H9 (cell line): ENCODE results near the gene RASSF3. TPM values are rescaled to one million over a fixed set of nuclear protein-coding genes. Genes with fewer than 3 reads are reported as not detected.

Source experiments
- DNase-seq: peaks from one replicate; pipeline ENCODE4 v3.0.0-alpha.2; 2017
- H2AFZ ChIP-seq: one replicate; pipeline ENCODE4 v1.6.1; 2013; ENCODE audit warnings: mild to moderate bottlenecking, low read length, control low read depth, moderate library complexity
- H2AK5ac ChIP-seq: 2 replicates; pipeline ENCODE4 v1.6.1; 2013; ENCODE audit warnings: low read length, control low read depth, mixed read lengths; ENCODE audit not compliant: insufficient read length
- H2BK120ac ChIP-seq: one replicate; pipeline ENCODE4 v1.6.1; 2013; ENCODE audit warnings: low read depth, mild to moderate bottlenecking, low read length, control low read depth, inconsistent platforms; ENCODE audit not compliant: poor library complexity, severe bottlenecking
- H2BK12ac ChIP-seq: 2 replicates; pipeline ENCODE4 v1.6.1; 2013; ENCODE audit warnings: low read length, control low read depth, mixed read lengths, low read depth; ENCODE audit not compliant: insufficient read length
- H2BK15ac ChIP-seq: 2 replicates; pipeline ENCODE4 v1.6.1; 2013; ENCODE audit warnings: low read depth, low read length, control low read depth
- H2BK20ac ChIP-seq: one replicate; pipeline ENCODE4 v1.6.1; 2013; ENCODE audit warnings: low read depth, mild to moderate bottlenecking, low read length, control low read depth, inconsistent platforms; ENCODE audit not compliant: poor library complexity, severe bottlenecking
- H2BK5ac ChIP-seq: 2 replicates; pipeline ENCODE4 v1.6.1; 2013; ENCODE audit warnings: low read length, control low read depth, mixed read lengths; ENCODE audit not compliant: insufficient read length
- H3K14ac ChIP-seq: 2 replicates; pipeline ENCODE4 v1.6.1; 2013; ENCODE audit warnings: low read length, control low read depth; ENCODE audit not compliant: insufficient read depth
- H3K18ac ChIP-seq: 2 replicates; pipeline ENCODE4 v1.6.1; 2013; ENCODE audit warnings: low read depth, mild to moderate bottlenecking, mixed read lengths, low read length, control low read depth; ENCODE audit not compliant: insufficient read length
- H3K23ac ChIP-seq: 2 replicates; pipeline ENCODE4 v1.6.1; 2013; ENCODE audit warnings: low read length, control low read depth, mixed read lengths, low read depth; ENCODE audit not compliant: insufficient read length
- H3K23me2 ChIP-seq: 2 replicates; pipeline ENCODE4 v1.6.1; 2013; ENCODE audit warnings: low read depth, mild to moderate bottlenecking, mixed read lengths, low read length, control low read depth; ENCODE audit not compliant: insufficient read length, poor library complexity, severe bottlenecking
- H3K27ac ChIP-seq: 2 replicates; pipeline ENCODE4 v1.5.1; 2013; ENCODE audit warnings: low read length, control low read depth, mixed read lengths, low read depth; ENCODE audit not compliant: insufficient read length
- H3K27me3 ChIP-seq: 2 replicates; pipeline ENCODE4 v1.6.1; 2013; ENCODE audit warnings: low read length, control low read depth, inconsistent platforms; ENCODE audit not compliant: insufficient read depth
- H3K4ac ChIP-seq: 2 replicates; pipeline ENCODE4 v1.6.1; 2013; ENCODE audit warnings: low read depth, mild to moderate bottlenecking, control low read depth, inconsistent platforms, low read length, moderate library complexity
- H3K4me1 ChIP-seq: 2 replicates; pipeline ENCODE4 v1.6.1; 2013; ENCODE audit warnings: low read length, control low read depth, inconsistent platforms; ENCODE audit not compliant: insufficient read depth
- H3K4me2 ChIP-seq: 2 replicates; pipeline ENCODE4 v1.6.1; 2013; ENCODE audit warnings: low read length, control low read depth, mixed read lengths; ENCODE audit not compliant: insufficient read length, insufficient read depth
- H3K56ac ChIP-seq: 2 replicates; pipeline ENCODE4 v1.6.1; 2013; ENCODE audit warnings: low read depth, mild to moderate bottlenecking, mixed read lengths, low read length, control low read depth; ENCODE audit not compliant: insufficient read length
- H3K79me1 ChIP-seq: 2 replicates; pipeline ENCODE4 v1.6.1; 2013; ENCODE audit warnings: low read depth, mild to moderate bottlenecking, moderate library complexity, low read length, control low read depth, inconsistent platforms; ENCODE audit not compliant: insufficient read depth, poor library complexity, severe bottlenecking
- H3K79me2 ChIP-seq: 2 replicates; pipeline ENCODE4 v1.6.1; 2013; ENCODE audit warnings: low read length, control low read depth, inconsistent platforms; ENCODE audit not compliant: insufficient read depth
- H3K9ac ChIP-seq: 2 replicates; pipeline ENCODE4 v1.6.1; 2013; ENCODE audit warnings: low read length, control low read depth, mixed read lengths; ENCODE audit not compliant: insufficient read length; ENCODE audit errors: extremely low read depth
- H3K9me3 ChIP-seq: one replicate; pipeline ENCODE4 v1.6.1; 2013; ENCODE audit warnings: low read depth, low read length, inconsistent platforms; ENCODE audit not compliant: control insufficient read depth
- H3T11ph ChIP-seq: one replicate; pipeline ENCODE4 v1.6.1; 2013; ENCODE audit warnings: mild to moderate bottlenecking, low read length, control low read depth, inconsistent platforms
- H4K20me1 ChIP-seq: one replicate; pipeline ENCODE4 v1.6.1; 2013; ENCODE audit not compliant: control insufficient read depth, insufficient read length, insufficient read depth
- H4K5ac ChIP-seq: 2 replicates; pipeline ENCODE4 v1.6.1; 2013; ENCODE audit warnings: low read depth, mild to moderate bottlenecking, mixed read lengths, low read length, control low read depth; ENCODE audit not compliant: insufficient read length
- H4K8ac ChIP-seq: replicated peaks from 2 replicates; pipeline ENCODE4 v1.6.1; 2013; ENCODE audit warnings: low read length, control low read depth, mixed read lengths, low read depth; ENCODE audit not compliant: insufficient read length
- H4K91ac ChIP-seq: 2 replicates; pipeline ENCODE4 v1.6.1; 2013; ENCODE audit warnings: low read depth, mild to moderate bottlenecking, moderate library complexity, mixed read lengths, low read length, control low read depth; ENCODE audit not compliant: insufficient read length
- H3K27ac Mint-ChIP-seq, 3 experiments: 2 replicates in 2 of 3; 3 replicates in 1 of 3; pipeline ENCODE4 v1.8.0; 2020 to 2021; ENCODE audit warnings: mixed read lengths in 3 of 3, mild to moderate bottlenecking in 1 of 3, moderate library complexity in 1 of 3
- H3K27me3 Mint-ChIP-seq: 2 replicates; pipeline ENCODE4 v1.8.0; 2021; ENCODE audit warnings: low read depth, mild to moderate bottlenecking, moderate library complexity, mixed read lengths
- H3K36me3 Mint-ChIP-seq, 3 experiments: 2 replicates in 2 of 3; 3 replicates in 1 of 3; pipeline ENCODE4 v1.8.0; 2020 to 2021; ENCODE audit warnings: low read depth in 3 of 3, mixed read lengths in 3 of 3; ENCODE audit not compliant: insufficient read depth in 1 of 3
- H3K4me1 Mint-ChIP-seq, 2 experiments: 2 replicates each; pipeline ENCODE4 v1.8.0; 2020; ENCODE audit warnings: mixed read lengths in 2 of 2
- H3K4me3 Mint-ChIP-seq, 2 experiments: 2 replicates in 1 of 2; 3 replicates in 1 of 2; pipeline ENCODE4 v1.8.0; 2020 to 2021; ENCODE audit warnings: mild to moderate bottlenecking in 2 of 2, mixed read lengths in 2 of 2, moderate library complexity in 1 of 2
- H3K9me3 Mint-ChIP-seq, 2 experiments: 2 replicates in 1 of 2; 3 replicates in 1 of 2; pipeline ENCODE4 v1.8.0; 2020; ENCODE audit warnings: mild to moderate bottlenecking in 2 of 2, mixed read lengths in 2 of 2, moderate library complexity in 1 of 2
- CTCF ChIP-seq: fragments of 200-600 bp; sonication (generic); conservative IDR thresholded peaks from 3 replicates; pipeline ENCODE4 v1.8.0; 2021; ENCODE audit warnings: antibody characterized with exemption, mild to moderate bottlenecking
- WGBS: extraction: QIAGEN DNeasy Blood & Tissue Kit; methylation state at CpG from one replicate; pipeline ENCODE4 v1.1.7; 2013; ENCODE audit warnings: missing lambda C conversion rate, low lambda C conversion rate, mixed read lengths; ENCODE audit not compliant: insufficient read length; ENCODE audit errors: extremely low coverage; 5-methylcytosine and 5-hydroxymethylcytosine counted together
- total RNA-seq: library from RNA; stranded (reverse); gene quantifications from 2 replicates; pipeline ENCODE4 v1.2.1, GENCODE V29; 2021

Gene RASSF3
- total RNA-seq, 1 experiment from 2014 or later, result 45.1 TPM

- no peak for TF ChIP-seq CTCF
These were observed 74.8 kb downstream of the RASSF3 start for GRCh38 chr12:64685050-64685449.

More at GRCh38 chr12:64685050-64685449, 74.8 kb downstream of the RASSF3 start:
- H3K4me1 Mint-ChIP-seq, result peaks cover 38 to 47% of the 10 kb centered on the region in 2 experiments
- no peak for DNase-seq
- H3K4me2 ChIP-seq, result no peak overlapping the region
- H3K27ac ChIP-seq, result no peak overlapping the region
- no peaks in the 10 kb centered on the region for H3K79me1 ChIP-seq
- no peak overlapping the region for H3K9ac ChIP-seq
- no peak overlapping the region for H3K18ac ChIP-seq
- no peak overlapping the region for H3K14ac ChIP-seq
- H3T11ph ChIP-seq, result no peak overlapping the region
- peaks cover 10% of the 10 kb centered on the region; the same call in 1 of the 2 replicates for H3K4me1 ChIP-seq
- H4K91ac ChIP-seq, result no peak overlapping the region
- H2BK5ac ChIP-seq, result no peak overlapping the region
- H2AFZ ChIP-seq, result no peak overlapping the region
- H2BK20ac ChIP-seq, result no peak overlapping the region
- peaks cover 6 to 46% (median 42%) of the 10 kb centered on the region in 3 experiments; a peak in 6 of 7 replicates for H3K36me3 Mint-ChIP-seq
- H3K56ac ChIP-seq, result no peak overlapping the region
- H3K27ac Mint-ChIP-seq, result no peak overlapping the region
- H3K79me2 ChIP-seq, result no peaks in the 10 kb centered on the region; the same call in 1 of the 2 replicates
- H3K27me3 Mint-ChIP-seq, result no peaks in the 10 kb centered on the region
- no peaks in the 10 kb centered on the region for H3K27me3 ChIP-seq
- no peaks in the 10 kb centered on the region for H4K20me1 ChIP-seq
- no peaks in the 10 kb centered on the region for H3K23me2 ChIP-seq
- H3K4ac ChIP-seq, result no peak overlapping the region
- H3K9me3 ChIP-seq, result no peaks in the 10 kb centered on the region
- H3K9me3 Mint-ChIP-seq, result no peaks in the 10 kb centered on the region
- no peak overlapping the region for H4K5ac ChIP-seq
- H3K23ac ChIP-seq, result no peak overlapping the region
- H3K4me3 Mint-ChIP-seq, result no peak overlapping the region
- no peak overlapping the region for H2BK15ac ChIP-seq
- H2BK12ac ChIP-seq, result no peak overlapping the region
- H2AK5ac ChIP-seq, result no peak overlapping the region
- no CpG with 5 or more reads among the region's 6 CpGs for WGBS
- H2BK120ac ChIP-seq, result no peak overlapping the region
- H4K8ac ChIP-seq, result no peak overlapping the region
